ENCODE measurements around the gene INPP5J.
"Not testable (repeated sequence)": the region's sequence is repeated elsewhere in the genome, so short reads cannot be mapped to it uniquely, and the experiment has no call there.

INPP5J gene

DNA sequence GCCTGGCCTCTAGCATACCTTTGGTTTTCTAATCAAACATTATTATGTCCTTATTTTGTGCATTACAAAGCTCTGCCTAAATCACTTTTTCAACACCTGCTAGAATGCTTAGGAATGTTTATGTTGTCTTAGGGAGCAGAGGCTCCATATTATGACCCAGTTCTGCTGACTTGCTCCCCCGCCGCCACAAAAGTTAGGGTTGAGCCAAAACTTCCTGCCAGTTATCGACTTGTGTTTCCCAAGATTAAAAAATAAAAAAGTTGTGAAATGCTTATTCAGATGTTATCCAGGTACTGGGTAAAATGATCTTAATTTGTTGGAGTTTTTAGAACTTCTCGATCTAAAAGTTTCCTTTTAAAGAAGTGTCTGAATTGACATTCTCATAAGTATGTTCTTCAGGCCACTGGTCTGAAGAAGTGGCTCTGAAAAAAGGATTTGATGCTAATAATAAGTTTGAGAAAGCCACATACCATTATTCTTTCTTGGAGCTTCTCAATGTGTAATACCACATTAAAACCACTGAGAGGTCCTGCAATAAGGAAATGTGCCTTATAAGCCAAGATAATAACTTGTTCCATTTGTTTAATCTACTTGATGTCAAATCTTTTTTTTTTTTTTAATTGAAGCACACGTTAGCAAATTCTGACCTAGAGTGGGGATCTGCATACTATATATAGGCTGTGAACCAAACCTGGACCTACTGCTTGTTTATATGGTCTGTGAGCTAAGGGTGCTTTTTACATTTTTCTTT, 39.4 kb downstream of the INPP5J start:
- DNase-seq: no peak
- in situ Hi-C loops (cut with HindIII; ENCODE audit: low pct_ligation_motif_present, low pct_unique_long_range_greater_than_20kb, low sequenced_read_pairs): no loop called here

DNA sequence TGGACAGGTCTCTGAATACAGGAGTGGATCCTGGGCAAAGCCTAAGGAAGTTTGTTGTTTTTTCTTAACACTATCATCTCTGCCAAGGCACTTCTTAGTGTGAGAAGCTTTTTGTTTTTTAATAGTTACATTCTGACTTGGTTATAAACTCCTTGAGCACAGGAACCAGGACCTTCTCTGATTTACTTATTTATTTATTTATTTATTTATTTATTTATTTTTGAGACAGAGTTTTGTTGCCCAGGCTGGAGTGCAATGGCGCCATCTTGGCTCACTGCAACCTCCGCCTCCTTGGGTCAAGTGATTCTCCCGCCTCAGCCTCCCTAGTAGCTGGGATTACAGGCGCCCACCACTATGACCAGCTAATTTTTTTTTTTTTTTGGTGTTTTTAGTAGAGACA, 48.2 kb downstream of the INPP5J start:
- in situ Hi-C loops (cut with HindIII; ENCODE audit: low pct_ligation_motif_present, low pct_unique_long_range_greater_than_20kb, low sequenced_read_pairs): no loop called here
- DNase-seq: no peak

GRCh38 chr22:31171734-31172133, 49.0 kb downstream of the INPP5J start:
- in situ Hi-C loops (cut with HindIII; ENCODE audit: low pct_ligation_motif_present, low pct_unique_long_range_greater_than_20kb, low sequenced_read_pairs); DNase-seq: not testable (repeated sequence)

GRCh38 chr22:31173386-31174145, 50.8 kb downstream of the INPP5J start:
- DNase-seq: peak; percentile 59
- in situ Hi-C loops (cut with HindIII; ENCODE audit: low pct_ligation_motif_present, low pct_unique_long_range_greater_than_20kb, low sequenced_read_pairs): no loop called here

- in situ Hi-C loops (cut with HindIII; ENCODE audit: low pct_ligation_motif_present, low pct_unique_long_range_greater_than_20kb, low sequenced_read_pairs): no loop called here
- DNase-seq: no peak
These were observed 54.2 kb downstream of the INPP5J start for GRCh38 chr22:31176923-31177322.

DNA sequence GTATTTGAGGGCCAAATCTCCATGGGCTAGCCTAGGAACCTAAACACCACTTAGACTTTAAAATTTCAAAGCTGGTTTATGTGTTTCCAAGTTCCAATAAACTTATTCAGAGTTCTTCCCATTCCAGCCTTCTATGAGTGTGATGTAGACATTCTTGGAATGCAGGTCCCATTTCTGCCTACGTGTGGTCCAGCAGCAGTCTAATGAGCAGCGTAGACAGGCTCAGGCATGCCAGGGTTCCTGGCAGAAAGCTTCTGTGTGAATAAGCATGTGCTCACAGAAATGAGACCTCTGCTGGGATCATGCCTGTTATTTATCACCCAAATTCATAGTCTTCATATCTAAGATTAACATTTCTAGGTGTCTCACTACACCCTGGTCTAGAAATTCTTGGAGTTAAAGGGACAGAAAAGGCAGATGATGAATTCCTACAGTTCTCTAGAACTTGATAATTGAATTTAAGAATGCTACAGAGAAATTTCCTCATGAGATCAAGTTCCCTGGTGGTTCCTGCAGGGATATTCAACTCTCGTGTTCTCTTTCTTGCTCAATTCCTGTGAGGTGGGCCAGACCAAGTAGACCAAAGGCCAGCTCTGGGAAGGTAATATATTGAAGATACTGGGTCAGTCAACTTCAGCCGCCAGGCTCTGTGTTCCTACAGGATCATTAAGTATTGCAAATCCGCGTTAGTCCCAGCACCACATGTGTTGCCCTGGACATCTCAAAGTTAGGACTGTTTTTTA, 54.8 kb downstream of the INPP5J start:
- peak; percentile 78 for DNase-seq
- in situ Hi-C loops (cut with HindIII; ENCODE audit: low pct_ligation_motif_present, low pct_unique_long_range_greater_than_20kb, low sequenced_read_pairs): no loop called here

DNA sequence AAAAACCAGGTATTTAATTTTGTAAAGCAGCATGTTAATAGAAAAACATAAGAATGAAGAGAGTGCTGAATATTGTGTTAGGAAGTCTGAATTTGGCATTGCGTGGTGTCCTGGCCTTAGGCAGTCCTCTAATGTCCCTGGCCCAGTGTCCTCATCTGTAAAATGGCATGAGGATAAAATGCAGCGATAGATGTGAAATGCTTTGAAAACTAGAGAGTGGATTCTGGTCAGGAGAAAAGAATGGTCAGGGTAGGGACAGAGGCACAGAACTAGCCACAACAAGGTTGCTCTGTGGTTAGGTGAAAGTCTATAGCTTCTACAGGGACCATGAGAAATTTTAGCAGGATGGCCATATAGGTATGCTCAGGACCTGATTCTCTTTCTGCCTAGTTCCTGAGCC, 56.1 kb downstream of the INPP5J start:
- in situ Hi-C loops (cut with HindIII; ENCODE audit: low pct_ligation_motif_present, low pct_unique_long_range_greater_than_20kb, low sequenced_read_pairs): no loop called here
- DNase-seq: no peak

DNA sequence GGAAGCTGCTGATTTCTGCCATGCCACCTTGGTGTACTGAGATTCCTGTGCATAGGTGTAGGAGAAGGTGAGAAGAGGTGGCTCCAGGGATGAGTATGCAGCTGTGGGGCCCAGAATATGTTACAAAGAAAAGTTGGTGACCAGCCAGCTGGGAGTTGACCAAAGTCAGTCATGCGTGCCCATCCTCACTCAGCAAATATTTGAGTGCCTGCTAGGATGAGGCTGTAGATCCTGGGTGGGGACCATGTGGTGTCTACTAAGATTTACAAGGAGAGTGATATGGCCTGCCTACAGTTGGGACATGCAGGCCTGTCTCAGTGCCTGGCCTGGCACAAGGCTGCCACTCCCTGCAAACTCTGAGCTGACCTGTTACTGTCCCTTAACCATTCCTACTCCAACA, 56.6 kb downstream of the INPP5J start:
- peak; percentile 74 for DNase-seq
- in situ Hi-C loops (cut with HindIII; ENCODE audit: low pct_ligation_motif_present, low pct_unique_long_range_greater_than_20kb, low sequenced_read_pairs): no loop called here

- DNase-seq: no peak
- in situ Hi-C loops (cut with HindIII; ENCODE audit: low pct_ligation_motif_present, low pct_unique_long_range_greater_than_20kb, low sequenced_read_pairs): no loop called here
These were observed 61.2 kb downstream of the INPP5J start for GRCh38 chr22:31184015-31184414.
